ENCODE results near the gene MPP2.

MPP2 gene

DNA sequence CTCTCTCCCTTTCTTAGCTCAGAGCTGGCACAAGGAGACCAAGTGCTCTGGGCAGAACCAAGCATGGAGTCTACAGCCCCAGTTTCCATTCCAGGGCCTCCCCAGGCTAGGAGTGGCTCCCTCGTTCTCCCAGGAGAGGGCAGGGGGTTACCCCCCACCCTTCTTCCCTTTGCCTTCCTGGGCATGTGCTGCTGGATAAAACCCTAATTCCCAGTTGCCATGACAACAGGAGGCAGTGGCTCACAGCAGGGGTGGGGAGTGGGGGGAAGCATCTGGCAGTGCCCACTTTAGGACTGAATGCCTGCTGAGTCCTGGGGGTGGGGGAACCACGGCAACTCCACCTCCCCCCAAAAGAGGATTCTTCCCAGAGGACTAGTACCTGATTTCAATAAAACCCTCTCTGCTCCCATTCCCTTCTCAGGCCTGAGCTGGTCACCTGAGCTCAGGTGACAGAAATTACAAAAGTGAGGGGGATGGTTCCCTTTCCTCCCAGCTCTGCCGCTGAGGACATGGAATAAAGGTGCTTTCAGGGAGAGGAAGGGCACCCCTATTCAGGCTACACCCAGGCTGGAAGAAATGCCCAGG lies 1.8 kb downstream of the MPP2 start:
- H3K4me3 Mint-ChIP-seq, result peak overlapping the region; percentile 87
- no peak for TF ChIP-seq CTCF (IDR thresholded peaks at IDR 0.05)
- peaks cover 16% of the 10 kb centered on the region for H3K27me3 Mint-ChIP-seq (ENCODE audit: low read depth, poor library complexity)
- H3K36me3 Mint-ChIP-seq (ENCODE audit: low read depth), result no peaks in the 10 kb centered on the region
- H3K27ac Mint-ChIP-seq, result no peak overlapping the region
- DNase-seq, result no peak
- H3K9me3 Mint-ChIP-seq, result no peaks in the 10 kb centered on the region
- H3K4me1 Mint-ChIP-seq, result peaks cover 57% of the 10 kb centered on the region

DNA sequence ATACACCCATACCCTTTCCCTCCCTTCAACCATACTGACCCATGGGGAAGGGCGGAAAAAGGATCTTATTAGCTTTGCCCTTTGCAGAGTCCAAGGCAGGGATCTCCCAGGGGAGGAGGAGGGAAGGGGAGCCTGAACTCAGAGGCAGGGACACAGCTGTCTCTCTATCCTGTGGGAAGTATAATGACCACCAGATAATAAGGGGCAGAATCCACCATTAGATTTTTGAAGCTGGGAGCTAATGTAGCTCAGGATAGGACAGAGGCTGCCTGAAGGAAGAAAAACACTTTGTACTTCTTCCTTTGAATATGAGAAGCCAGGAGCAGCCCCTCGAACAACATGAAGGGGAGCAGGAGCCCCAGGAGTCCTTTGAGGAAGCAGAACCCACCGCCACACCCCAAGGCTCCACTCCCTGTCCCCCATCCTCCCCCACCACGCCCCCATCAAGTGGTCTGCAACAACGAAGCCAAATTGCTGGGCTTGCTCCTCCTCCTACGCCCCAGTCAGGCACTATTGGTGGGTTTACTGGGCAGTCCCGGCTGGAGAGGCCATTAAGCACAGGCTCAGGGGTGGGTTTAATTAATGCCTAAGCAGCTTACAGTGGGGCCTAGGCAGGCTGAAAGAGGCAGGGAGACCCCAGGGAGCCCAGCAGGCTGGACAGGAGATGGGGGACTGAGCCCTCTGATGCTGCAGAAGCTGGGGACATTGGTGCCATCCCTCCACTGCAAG lies 5.3 kb downstream of the MPP2 start:
- DNase-seq, result no peak
- peaks cover 70% of the 10 kb centered on the region for H3K4me1 Mint-ChIP-seq
- H3K4me3 Mint-ChIP-seq, result peak overlapping the region; percentile 29
- no peak overlapping the region for H3K27ac Mint-ChIP-seq
- H3K36me3 Mint-ChIP-seq (ENCODE audit: low read depth), result no peaks in the 10 kb centered on the region
- TF ChIP-seq CTCF (IDR thresholded peaks at IDR 0.05), result no peak
- peaks cover 4% of the 10 kb centered on the region for H3K27me3 Mint-ChIP-seq (ENCODE audit: low read depth, poor library complexity)
- H3K9me3 Mint-ChIP-seq, result no peaks in the 10 kb centered on the region

DNA sequence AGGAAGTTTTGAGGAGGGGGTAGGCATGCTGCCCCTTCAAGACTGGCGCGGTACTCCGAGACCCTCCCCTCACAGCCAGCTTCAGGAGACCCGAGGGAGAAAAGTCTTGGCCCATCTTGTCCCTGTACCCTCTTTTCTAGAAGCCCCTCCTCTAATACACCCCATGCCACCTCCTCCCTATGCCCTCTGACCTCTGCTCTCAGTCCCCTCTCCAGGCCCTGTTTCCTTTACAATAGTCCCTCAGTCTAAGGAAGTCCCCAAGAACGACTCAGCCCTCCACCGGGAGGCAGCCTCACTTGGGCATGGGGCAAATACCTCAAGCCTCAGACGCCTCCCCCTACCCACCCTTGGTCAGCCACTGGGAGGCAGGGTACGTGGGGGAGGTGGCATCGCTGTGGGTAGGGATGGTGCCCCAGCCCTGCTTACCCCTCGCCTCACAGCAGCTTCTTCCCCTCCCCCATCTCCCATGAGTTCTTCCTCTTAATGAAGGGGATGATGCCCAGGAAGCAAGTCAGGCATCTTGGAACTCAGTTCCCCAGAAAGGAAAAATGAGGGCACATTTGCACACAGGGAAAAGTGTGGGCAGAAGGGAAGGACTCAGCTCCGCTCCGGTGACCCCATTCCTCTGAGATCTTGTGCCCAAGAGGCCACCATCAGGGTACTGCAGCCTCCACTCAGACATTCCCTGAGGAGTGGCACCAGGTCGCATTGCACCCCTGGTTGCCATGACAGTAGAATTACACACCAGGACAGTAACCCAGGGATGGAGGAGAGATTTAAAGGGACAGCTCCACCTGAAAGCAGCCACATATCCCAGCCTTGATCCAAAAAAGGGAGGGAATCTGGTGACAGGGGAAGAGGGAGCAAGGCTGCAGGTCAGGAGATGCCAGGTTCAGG lies 6.2 kb downstream of the MPP2 start:
- H3K36me3 Mint-ChIP-seq (ENCODE audit: low read depth), result peaks cover 2% of the 10 kb centered on the region
- no peak for DNase-seq
- peaks cover 4% of the 10 kb centered on the region for H3K27me3 Mint-ChIP-seq (ENCODE audit: low read depth, poor library complexity)
- H3K4me1 Mint-ChIP-seq, result peaks cover 66% of the 10 kb centered on the region
- peak overlapping the region; percentile 76 for H3K4me3 Mint-ChIP-seq
- no peaks in the 10 kb centered on the region for H3K9me3 Mint-ChIP-seq
- no peak for TF ChIP-seq CTCF (IDR thresholded peaks at IDR 0.05)
- no peak overlapping the region for H3K27ac Mint-ChIP-seq

- TF ChIP-seq CTCF (IDR thresholded peaks at IDR 0.05), result no peak
- Mint-ChIP-seq H3K9me3 (no peaks in the 10 kb centered on the region), H3K4me1 (peaks cover 58% of the 10 kb centered on the region), H3K36me3 (ENCODE audit: low read depth) (peaks cover 8% of the 10 kb centered on the region), H3K4me3 (peak overlapping the region; percentile 76), H3K27ac (no peak overlapping the region), H3K27me3 (ENCODE audit: low read depth, poor library complexity) (peaks cover 4% of the 10 kb centered on the region)
- peak; percentile 96 for DNase-seq
Observed at GRCh38 chr17:43900183-43900857, 7.0 kb downstream of the MPP2 start.

DNA sequence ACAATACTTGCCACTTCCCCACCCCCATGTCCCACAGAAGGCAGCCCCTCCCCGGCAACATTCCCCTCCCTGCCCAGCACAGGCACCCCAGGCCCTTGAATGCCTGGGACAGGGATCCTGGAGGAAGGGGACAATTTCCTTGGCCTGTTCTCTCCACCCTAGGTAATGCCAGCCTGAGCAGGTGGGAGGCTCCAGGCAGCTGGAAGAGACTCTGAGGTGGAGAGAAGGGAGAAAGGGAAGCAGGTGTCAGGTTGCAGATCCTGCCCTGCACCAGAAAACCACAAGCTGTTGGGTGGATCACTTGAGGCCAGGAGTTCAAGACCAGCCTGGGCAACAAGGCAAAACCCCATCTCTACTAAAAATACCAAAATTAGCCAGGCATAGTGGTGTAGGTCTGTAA lies 8.9 kb downstream of the MPP2 start:
- Mint-ChIP-seq H3K27me3 (ENCODE audit: low read depth, poor library complexity) (peaks cover 4% of the 10 kb centered on the region), H3K27ac (no peak overlapping the region), H3K4me3 (peak overlapping the region; percentile 18), H3K36me3 (ENCODE audit: low read depth) (peaks cover 8% of the 10 kb centered on the region), H3K4me1 (peaks cover 44% of the 10 kb centered on the region), H3K9me3 (no peaks in the 10 kb centered on the region)
- no peak for DNase-seq
- no peak for TF ChIP-seq CTCF (IDR thresholded peaks at IDR 0.05)

Measured in nephron progenitor cell (in vitro differentiated cells).